H1 (cell line): Measurements from ENCODE around the gene ERP29. TPM values are rescaled to one million over a fixed set of nuclear protein-coding genes. Genes with fewer than 3 reads are reported as not detected.

Experiments
- CTCF ChIA-PET: fragments of 300-600 bp; sonication (Branson Sonifier 250); formaldehyde crosslinking; loops from one replicate; lab custom pipeline; 2021; ENCODE audit not compliant: partially characterized antibody; lab: Charles Lee
- POLR2A ChIA-PET: fragments of 300-600 bp; sonication (Branson Sonifier 250); formaldehyde crosslinking; loops from one replicate; lab custom pipeline; 2021; ENCODE audit warnings: inconsistent platforms; ENCODE audit not compliant: partially characterized antibody; lab: Charles Lee
- DNase-seq, 2 experiments: peaks; one replicate each; pipeline versions ENCODE4 v3.0.0 to v3.0.0-alpha.2; 2010 to 2022; ENCODE audit warnings: low spot score in 2 of 2, low read depth in 1 of 2, mixed read lengths in 1 of 2
- FAIRE-seq: peaks from 2 replicates; lab custom pipeline; 2011; peaks lifted over from hg19 to GRCh38; lab: Jason Lieb, UNC
- H2AFZ ChIP-seq: 2 replicates; pipeline ENCODE4 v1.8.1; 2012; ENCODE audit warnings: low read length, inconsistent platforms
- H2AK5ac ChIP-seq: 2 replicates; pipeline ENCODE4 v1.6.1; 2013; ENCODE audit warnings: low read depth, low read length
- H2BK120ac ChIP-seq: replicated peaks from 2 replicates; pipeline ENCODE3; 2013; ENCODE audit warnings: low read depth, low read length, inconsistent platforms
- H2BK12ac ChIP-seq: 2 replicates; pipeline ENCODE4 v1.6.1; 2013; ENCODE audit warnings: low read depth, low read length
- H2BK15ac ChIP-seq: 2 replicates; pipeline ENCODE4 v1.6.1; 2013; ENCODE audit warnings: low read length
- H2BK20ac ChIP-seq: 2 replicates; pipeline ENCODE4 v1.6.1; 2013; ENCODE audit warnings: low read length
- H2BK5ac ChIP-seq: 2 replicates; pipeline ENCODE4 v1.6.1; 2013; ENCODE audit warnings: low read depth, low read length
- H3K14ac ChIP-seq: 2 replicates; pipeline ENCODE4 v1.6.1; 2013; ENCODE audit warnings: inconsistent platforms; ENCODE audit not compliant: insufficient read length
- H3K18ac ChIP-seq: 2 replicates; pipeline ENCODE4 v1.6.1; 2013; ENCODE audit warnings: low read length; ENCODE audit errors: extremely low read depth
- H3K23ac ChIP-seq: 2 replicates; pipeline ENCODE4 v1.6.1; 2013; ENCODE audit warnings: inconsistent platforms; ENCODE audit not compliant: insufficient read length
- H3K23me2 ChIP-seq: 2 replicates; pipeline ENCODE4 v1.6.1; 2013; ENCODE audit warnings: low read depth, low read length
- H3K27ac ChIP-seq: 2 replicates; pipeline ENCODE4 v1.6.1; 2011; ENCODE audit warnings: low read depth, low read length, inconsistent platforms
- H3K27me3 ChIP-seq, 4 experiments: replicated peaks in 1 of 4; 1 replicate in 1 of 4; 2 replicates in 3 of 4; pipeline versions ENCODE4 v1.6.1 to v1.8.1; 2011 to 2013; ENCODE audit warnings: low read length in 3 of 4, mild to moderate bottlenecking in 3 of 4, inconsistent platforms in 2 of 4, mixed read lengths in 2 of 4, moderate library complexity in 1 of 4; ENCODE audit not compliant: control insufficient read depth in 3 of 4, insufficient read depth in 3 of 4; ENCODE audit errors: extremely low read depth in 1 of 4
- H3K36me3 ChIP-seq, 4 experiments: 2 replicates each; pipeline versions ENCODE4 v1.6.1 to v1.8.1; 2011 to 2013; ENCODE audit warnings: mild to moderate bottlenecking in 4 of 4, low read length in 3 of 4, moderate library complexity in 2 of 4, control low read depth in 1 of 4, inconsistent platforms in 1 of 4; ENCODE audit not compliant: insufficient read depth in 4 of 4, control insufficient read depth in 2 of 4
- H3K4ac ChIP-seq: replicated peaks from 2 replicates; pipeline ENCODE3; 2013; ENCODE audit warnings: low read length, low read depth, mixed read lengths, inconsistent platforms; ENCODE audit not compliant: insufficient read length
- H3K4me1 ChIP-seq, 4 experiments: replicated peaks in 1 of 4; 1 replicate in 1 of 4; 2 replicates in 3 of 4; pipeline versions ENCODE4 v1.6.1 to v1.8.1; 2011 to 2013; ENCODE audit warnings: low read length in 3 of 4, inconsistent platforms in 2 of 4, mixed read lengths in 1 of 4; ENCODE audit not compliant: insufficient read depth in 4 of 4, control insufficient read depth in 3 of 4
- H3K4me2 ChIP-seq, 2 experiments: 2 replicates each; pipeline versions ENCODE4 v1.6.1 to v1.8.1; 2011 to 2013; ENCODE audit warnings: low read depth in 2 of 2, low read length in 2 of 2, control low read depth in 1 of 2, inconsistent platforms in 1 of 2, mild to moderate bottlenecking in 1 of 2; ENCODE audit not compliant: insufficient read depth in 1 of 2
- H3K4me3 ChIP-seq, 4 experiments: fragments of 200-600, 300-600 bp in 1 of 4; sonication (generic), shearing (Covaris generic), sonication (Bioruptor Twin) in 1 of 4; 2 replicates each; pipeline versions ENCODE4 v1.5.1 to v1.8.1; 2011 to 2016; ENCODE audit warnings: low read length in 4 of 4, low read depth in 3 of 4, control low read depth in 2 of 4, inconsistent platforms in 2 of 4, mild to moderate bottlenecking in 2 of 4, mixed read lengths in 1 of 4, moderate library complexity in 1 of 4; ENCODE audit not compliant: insufficient read depth in 2 of 4; ENCODE audit errors: extremely low read depth in 1 of 4
- H3K56ac ChIP-seq: replicated peaks from 2 replicates; pipeline ENCODE3; 2013; ENCODE audit warnings: low read depth, mild to moderate bottlenecking, mixed read lengths, low read length, inconsistent platforms; ENCODE audit not compliant: insufficient read length
- H3K79me1 ChIP-seq: 2 replicates; pipeline ENCODE4 v1.6.1; 2013; ENCODE audit warnings: low read depth, low read length, control low read depth
- H3K79me2 ChIP-seq, 2 experiments: 2 replicates each; pipeline versions ENCODE4 v1.6.1 to v1.8.1; 2012 to 2013; ENCODE audit warnings: low read length in 2 of 2, mild to moderate bottlenecking in 2 of 2, inconsistent platforms in 1 of 2; ENCODE audit not compliant: insufficient read depth in 2 of 2, control insufficient read depth in 1 of 2
- H3K9ac ChIP-seq, 4 experiments: replicated peaks in 1 of 4; 1 replicate in 1 of 4; 2 replicates in 3 of 4; pipeline versions ENCODE4 v1.6.1 to v1.8.1; 2011 to 2013; ENCODE audit warnings: low read depth in 3 of 4, low read length in 3 of 4, control low read depth in 2 of 4, mild to moderate bottlenecking in 2 of 4, moderate library complexity in 2 of 4, inconsistent platforms in 1 of 4; ENCODE audit errors: extremely low read depth in 1 of 4
- H3K9me3 ChIP-seq, 2 experiments: 2 replicates each; pipeline versions ENCODE4 v1.6.1 to v1.8.1; 2012 to 2013; ENCODE audit warnings: mild to moderate bottlenecking in 2 of 2, moderate library complexity in 2 of 2, control low read depth in 1 of 2, inconsistent platforms in 1 of 2, low read depth in 1 of 2, low read length in 1 of 2, mixed read lengths in 1 of 2; ENCODE audit not compliant: insufficient read depth in 2 of 2
- H4K20me1 ChIP-seq, 2 experiments: replicated peaks in 1 of 2; 2 replicates each; pipeline versions ENCODE3 to v1.8.1; 2011 to 2013; ENCODE audit warnings: inconsistent platforms in 2 of 2, low read length in 2 of 2, mild to moderate bottlenecking in 1 of 2; ENCODE audit not compliant: insufficient read depth in 2 of 2, control insufficient read depth in 1 of 2
- H4K5ac ChIP-seq: 2 replicates; pipeline ENCODE4 v1.6.1; 2013; ENCODE audit warnings: low read length, low read depth, mixed read lengths, inconsistent platforms; ENCODE audit not compliant: insufficient read length
- H4K8ac ChIP-seq: 2 replicates; pipeline ENCODE4 v1.8.0; 2013; ENCODE audit warnings: mild to moderate bottlenecking, moderate library complexity, low read length, inconsistent platforms; ENCODE audit not compliant: insufficient read depth; ENCODE audit errors: extremely low read depth
- H4K91ac ChIP-seq: replicated peaks from 2 replicates; pipeline ENCODE3; 2013; ENCODE audit warnings: low read length, mixed read lengths, inconsistent platforms; ENCODE audit not compliant: insufficient read length
- CHD2 ChIP-seq: IDR thresholded peaks from 2 replicates; pipeline ENCODE4 v1.6.1; 2012; ENCODE audit warnings: low read length, improper control_type of control experiment
- HDAC6 ChIP-seq: IDR thresholded peaks from one replicate; pipeline ENCODE4 v1.7.1; 2012; ENCODE audit warnings: low read depth, mild to moderate bottlenecking, inconsistent platforms, low read length, moderate library complexity
- KDM5A ChIP-seq: fragments of 200-600 bp; IDR thresholded peaks from 2 replicates; pipeline ENCODE4 v1.7.1; 2012; ENCODE audit warnings: mild to moderate bottlenecking, low read length, inconsistent platforms, mixed read lengths
- PHF8 ChIP-seq: fragments of 200-600 bp; sonication (generic); conservative IDR thresholded peaks from 2 replicates; pipeline ENCODE4 v1.7.1; 2012; ENCODE audit warnings: low read depth, mild to moderate bottlenecking, inconsistent platforms, low read length, moderate library complexity
- POLR2A ChIP-seq, 2 experiments: IDR thresholded peaks; 1 replicate in 1 of 2; 2 replicates in 1 of 2; pipeline ENCODE4 v1.6.1; 2011; ENCODE audit warnings: low read depth in 2 of 2, low read length in 2 of 2, mild to moderate bottlenecking in 2 of 2; ENCODE audit errors: control extremely low read depth in 1 of 2
- POLR2AphosphoS5 ChIP-seq: IDR thresholded peaks from 2 replicates; pipeline ENCODE4 v1.6.1; 2011; ENCODE audit warnings: low read depth, low read length
- SAP30 ChIP-seq: fragments of 300-600 bp; sonication (generic); IDR thresholded peaks from 2 replicates; pipeline ENCODE4 v1.7.1; 2012; ENCODE audit warnings: low read length, moderate library complexity, mild to moderate bottlenecking, inconsistent platforms; ENCODE audit not compliant: insufficient read depth, insufficient replicate concordance
- USF2 ChIP-seq: IDR thresholded peaks from 2 replicates; pipeline ENCODE4 v1.6.1; 2011; ENCODE audit warnings: low read length, improper control_type of control experiment
- YY1 ChIP-seq: IDR thresholded peaks from 2 replicates; pipeline ENCODE4 v1.6.1; 2011; ENCODE audit warnings: low read depth, mild to moderate bottlenecking, low read length
- ZNF274 ChIP-seq: IDR thresholded peaks from 2 replicates; pipeline ENCODE4 v1.7.0; 2012; ENCODE audit warnings: low read length, borderline replicate concordance; ENCODE audit errors: extremely low read depth
- WGBS, 2 experiments: shearing (Covaris generic) in 1 of 2; methylation state at CpG; one replicate each; pipeline versions ENCODE4 v1.1.6 to v1.1.7; 2013 to 2015; ENCODE audit warnings: low lambda C conversion rate in 2 of 2, mixed read lengths in 2 of 2, inconsistent platforms in 1 of 2, low coverage in 1 of 2, missing lambda C conversion rate in 1 of 2; ENCODE audit not compliant: insufficient replicate concordance in 2 of 2, insufficient coverage in 1 of 2, insufficient read length in 1 of 2; ENCODE audit errors: extremely low coverage in 1 of 2, missing lambda C conversion rate in 1 of 2; 5-methylcytosine and 5-hydroxymethylcytosine counted together
- polyA plus RNA-seq, 7 experiments: library from polyadenylated mRNA; depleted of rRNA in 3 of 7; stranded (reverse) in 5 of 7; unstranded in 2 of 7; fragments of >200 nt in 5 of 7; fragments of 200-250 nt in 2 of 7; gene quantifications; 1 replicate in 5 of 7; 2 replicates in 1 of 7; 4 replicates in 1 of 7; pipeline versions ENCODE4 v1.2.1 to v1.2.3, GENCODE V29; 2011 to 2013; ENCODE audit warnings: missing spikeins in 2 of 7, mixed read lengths in 2 of 7
- total RNA-seq: library from RNA; stranded (reverse); fragmentation: NEBNext Ultra II Directional; extraction: Animal tissue kit (Norgen Biotek cat#: 25700); gene quantifications from 2 replicates; pipeline ENCODE4 v1.2.1, GENCODE V29; 2021

ERP29 gene
- total and polyA plus RNA-seq, 2 of the 8 experiments (the other 6 are each of a cell fraction or from before 2014, with no cell fraction given) = 88.7 to 171 TPM

- Histone ChIP-seq H2BK12ac (no peak overlapping the region), H3K27ac (no peak overlapping the region), H3K18ac (no peak overlapping the region), H4K20me1 (no peaks in the 10 kb centered on the region), H2BK15ac (no peak overlapping the region), H2BK120ac (no peak overlapping the region), H3K4me3 (no peak overlapping the region), H3K9me3 (no peaks in the 10 kb centered on the region), H3K27me3 (no peaks in the 10 kb centered on the region), H3K56ac (no peak overlapping the region), H3K4ac (no peak overlapping the region), H3K14ac (no peak overlapping the region), H2AK5ac (no peak overlapping the region), H3K4me2 (no peak overlapping the region), H3K79me1 (no peaks in the 10 kb centered on the region), H4K8ac (no peak overlapping the region), H2AFZ (no peak overlapping the region), H3K4me1 (no peaks in the 10 kb centered on the region), H3K9ac (no peak overlapping the region), H3K23ac (no peak overlapping the region), H3K23me2 (no peaks in the 10 kb centered on the region), H2BK5ac (no peak overlapping the region), H2BK20ac (no peak overlapping the region), H4K5ac (no peak overlapping the region), H4K91ac (no peak overlapping the region), H3K79me2 (no peaks in the 10 kb centered on the region), H3K36me3 (no peaks in the 10 kb centered on the region)
- 86% methylated on average over 5 of the region's 5 CpGs; no CpG with 5 or more reads in 1 of the 2 experiments for WGBS, 2 experiments
- TF ChIP-seq KDM5A (no peak), USF2 (no peak), YY1 (no peak), ZNF274 (no peak), PHF8 (no peak), POLR2A (IDR thresholded peaks at IDR 0.05; ENCODE audit: control extremely low read depth in 1 of 2, low read depth in 2 of 2, low read length in 2 of 2) (no peak), CHD2 (no peak), POLR2AphosphoS5 (no peak), HDAC6 (no peak), SAP30 (no peak)
- FAIRE-seq = no peak
- ChIA-PET CTCF (interaction anchor here (0.5 to 1.2 kb wide), 3 partner anchors 11 to 1116 kb away, joined by 3 to 4 read pairs (median 3); no protein-coding TSS in a partner anchor), POLR2A (interaction anchor here (0.8 to 1.5 kb wide), 2 partner anchors 32 to 39 kb away, joined by 3 to 5 read pairs; partner anchors contain the start of genes ERP29 and TMEM116)
- DNase-seq = no peak
Observed at GRCh38 chr12:111980598-111980997, 32.6 kb upstream of the ERP29 start.
